GM18526 (cell line): ENCODE measurements around the gene ABCD1.

ENCODE experiments used
- POLR2A ChIP-seq: IDR thresholded peaks from 3 replicates; pipeline ENCODE4 v1.6.1; 2011; ENCODE audit not compliant: insufficient read length; ENCODE audit errors: extremely low read depth

Gene ABCD1

DNA sequence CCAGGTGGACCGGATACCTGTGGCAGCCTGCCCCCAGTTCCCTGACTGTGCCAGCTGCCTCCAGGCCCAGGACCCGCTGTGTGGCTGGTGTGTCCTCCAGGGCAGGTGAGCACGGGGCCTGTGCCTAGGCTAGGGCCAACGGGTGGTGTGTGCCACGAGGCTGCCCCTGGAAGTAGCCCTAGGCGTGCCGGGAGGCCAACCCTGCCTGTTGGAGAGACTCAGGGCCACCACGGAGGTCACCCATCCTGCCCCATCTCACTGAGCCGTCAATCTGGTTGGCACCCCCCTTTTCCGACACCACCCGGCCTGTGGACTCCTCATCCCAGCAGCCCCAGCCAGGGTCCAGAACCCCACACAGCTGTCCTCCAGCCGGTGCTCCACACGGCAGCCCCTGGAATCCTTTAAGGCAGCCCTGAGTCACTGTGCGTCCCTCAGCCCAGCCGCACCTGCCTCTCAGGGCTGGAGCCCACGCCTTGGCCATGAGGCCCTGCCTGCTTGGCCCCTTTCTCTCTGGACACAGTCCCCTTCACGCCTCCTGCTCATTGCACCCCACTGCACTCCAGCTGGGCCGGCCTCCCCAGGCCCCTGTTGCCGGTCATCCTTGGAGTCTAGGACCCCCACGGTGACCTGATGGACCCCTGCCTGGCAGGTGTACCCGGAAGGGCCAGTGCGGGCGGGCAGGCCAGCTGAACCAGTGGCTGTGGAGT lies 44.7 kb downstream of the ABCD1 start:
- no peak for TF ChIP-seq POLR2A

DNA sequence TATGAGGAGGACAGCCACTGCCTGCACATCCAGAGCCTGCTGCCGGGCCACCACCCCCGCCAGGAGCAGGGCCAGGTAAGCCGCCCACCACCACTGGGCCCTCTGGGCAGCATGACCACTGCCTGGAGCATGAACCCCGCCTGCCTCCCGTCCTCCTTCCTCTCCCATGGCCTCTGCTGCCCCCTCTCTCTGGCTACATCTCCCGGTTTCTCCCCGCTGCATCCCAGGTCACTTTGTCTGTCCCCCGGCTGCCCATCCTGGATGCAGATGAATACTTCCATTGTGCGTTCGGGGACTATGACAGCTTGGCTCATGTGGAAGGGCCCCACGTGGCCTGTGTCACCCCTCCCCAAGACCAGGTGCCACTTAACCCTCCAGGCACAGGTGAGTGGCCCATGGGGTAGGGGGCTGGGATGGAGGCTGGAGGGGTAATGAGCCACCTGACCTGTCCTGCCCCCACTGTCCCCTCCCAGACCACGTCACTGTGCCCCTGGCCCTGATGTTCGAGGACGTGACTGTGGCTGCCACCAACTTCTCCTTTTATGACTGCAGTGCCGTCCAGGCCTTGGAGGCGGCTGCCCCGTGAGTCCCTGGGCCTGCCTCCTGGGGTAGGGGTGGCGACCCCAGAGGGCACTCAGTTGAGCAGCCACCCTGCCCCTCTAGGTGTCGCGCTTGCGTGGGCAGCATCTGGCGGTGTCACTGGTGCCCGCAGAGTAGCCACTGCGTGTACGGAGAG lies 45.4 kb downstream of the ABCD1 start:
- no peak for TF ChIP-seq POLR2A

DNA sequence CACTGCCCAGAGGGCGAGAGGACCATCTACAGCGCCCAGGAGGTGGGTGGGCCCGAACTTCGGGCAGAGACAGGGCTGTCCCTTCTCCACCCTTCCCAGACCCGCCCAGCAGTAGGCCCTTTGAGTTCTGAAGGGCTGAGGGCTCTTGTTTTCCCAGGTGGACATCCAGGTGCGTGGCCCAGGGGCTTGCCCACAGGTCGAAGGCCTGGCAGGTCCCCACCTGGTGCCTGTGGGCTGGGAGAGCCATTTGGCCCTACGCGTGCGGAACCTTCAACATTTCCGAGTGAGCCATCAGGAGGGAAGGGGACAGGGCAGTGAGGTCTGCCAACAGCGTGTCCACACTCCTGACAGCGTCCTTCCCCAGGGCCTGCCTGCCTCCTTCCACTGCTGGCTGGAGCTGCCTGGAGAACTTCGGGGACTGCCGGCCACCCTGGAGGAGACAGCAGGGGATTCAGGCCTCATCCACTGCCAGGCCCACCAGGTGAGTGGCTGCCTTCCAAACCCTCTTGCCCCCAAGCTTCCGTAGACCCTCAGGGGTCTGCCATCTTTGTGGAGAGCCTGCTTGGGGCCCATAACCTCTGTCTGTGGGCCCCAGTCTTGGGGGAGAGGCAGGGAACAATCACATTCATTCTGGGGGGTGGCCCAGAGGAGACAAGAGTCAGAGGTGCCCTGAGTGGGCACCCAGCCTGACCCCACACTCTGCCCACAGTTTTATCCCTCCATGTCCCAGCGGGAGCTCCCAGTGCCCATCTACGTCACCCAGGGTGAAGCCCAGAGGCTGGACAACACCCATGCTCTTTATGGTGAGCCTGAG lies 46.2 kb downstream of the ABCD1 start:
- TF ChIP-seq POLR2A, result no peak

DNA sequence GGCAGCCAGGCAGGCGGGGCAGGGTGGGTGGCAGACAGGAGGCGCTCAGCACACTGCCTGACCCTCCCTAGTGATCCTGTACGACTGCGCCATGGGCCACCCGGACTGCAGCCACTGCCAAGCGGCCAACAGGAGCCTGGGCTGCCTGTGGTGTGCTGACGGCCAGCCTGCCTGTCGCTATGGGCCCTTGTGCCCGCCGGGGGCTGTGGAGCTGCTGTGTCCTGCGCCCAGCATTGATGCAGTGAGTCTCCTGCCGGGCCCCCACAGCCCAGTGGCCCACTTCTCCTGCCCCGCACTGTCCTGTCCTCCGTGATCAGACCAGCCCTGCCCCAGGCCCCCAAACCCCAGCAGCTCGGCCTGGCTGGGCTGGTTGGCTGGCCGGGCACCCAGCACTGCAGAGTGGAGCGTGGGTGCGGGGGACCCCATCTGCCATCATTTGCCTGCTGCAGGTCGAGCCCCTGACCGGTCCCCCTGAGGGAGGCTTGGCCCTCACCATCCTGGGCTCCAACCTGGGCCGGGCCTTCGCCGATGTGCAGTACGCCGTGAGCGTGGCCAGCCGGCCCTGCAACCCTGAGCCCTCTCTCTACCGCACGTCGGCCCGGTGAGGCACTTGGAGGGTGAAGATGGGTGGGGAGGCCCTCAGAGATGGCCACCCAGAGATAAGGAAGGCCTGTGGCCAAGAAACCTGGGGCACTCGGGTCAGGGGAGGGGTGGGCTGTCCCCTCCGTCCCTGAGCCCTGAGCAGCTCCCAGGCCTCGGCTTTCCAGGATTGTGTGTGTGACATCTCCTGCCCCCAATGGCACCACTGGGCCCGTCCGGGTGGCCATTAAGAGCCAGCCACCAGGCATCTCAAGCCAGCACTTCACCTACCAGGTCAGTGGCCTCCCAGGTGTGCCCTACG lies 47.0 kb downstream of the ABCD1 start:
- TF ChIP-seq POLR2A, result no peak

DNA sequence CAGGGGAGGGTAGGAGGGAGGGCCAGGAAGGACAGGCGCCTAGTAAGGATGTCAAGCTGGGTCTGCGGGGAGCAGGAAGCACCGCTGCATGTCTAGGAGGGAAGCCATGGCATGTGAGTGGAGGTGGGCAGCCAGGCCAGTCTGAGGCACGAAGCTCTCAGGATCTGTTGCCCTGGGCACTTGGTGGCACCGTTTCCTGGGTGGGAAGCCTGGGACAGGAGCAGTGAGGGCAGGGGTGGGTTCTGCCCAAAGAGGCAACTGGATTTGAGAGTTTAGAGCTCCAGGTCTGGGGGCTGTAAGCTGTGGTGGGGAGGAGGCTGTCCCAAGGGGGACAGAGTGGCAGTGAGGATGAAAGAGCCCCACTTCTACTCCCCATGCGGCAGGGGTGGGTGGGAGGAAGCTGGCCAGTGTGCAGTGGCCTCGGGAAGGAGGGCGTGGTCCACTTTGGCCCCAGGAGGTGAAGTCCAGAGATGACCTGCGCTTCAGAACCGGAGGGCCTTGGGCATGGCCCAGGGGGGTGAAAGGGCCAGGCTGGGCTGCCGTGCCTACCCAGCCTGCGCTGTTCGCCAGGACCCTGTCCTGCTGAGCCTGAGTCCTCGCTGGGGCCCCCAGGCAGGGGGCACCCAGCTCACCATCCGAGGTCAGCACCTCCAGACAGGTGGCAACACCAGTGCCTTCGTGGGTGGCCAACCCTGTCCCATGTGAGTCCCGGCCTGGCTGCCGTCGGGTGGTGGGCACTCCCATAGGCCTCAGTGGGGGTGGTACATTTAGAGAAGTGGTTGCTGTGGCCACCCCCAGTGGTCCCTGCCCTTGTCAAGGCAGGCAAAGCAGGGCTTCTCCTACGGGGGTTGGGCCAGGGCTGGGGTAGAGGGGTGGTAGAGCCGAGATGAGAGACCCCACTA lies 47.9 kb downstream of the ABCD1 start:
- no peak for TF ChIP-seq POLR2A

DNA sequence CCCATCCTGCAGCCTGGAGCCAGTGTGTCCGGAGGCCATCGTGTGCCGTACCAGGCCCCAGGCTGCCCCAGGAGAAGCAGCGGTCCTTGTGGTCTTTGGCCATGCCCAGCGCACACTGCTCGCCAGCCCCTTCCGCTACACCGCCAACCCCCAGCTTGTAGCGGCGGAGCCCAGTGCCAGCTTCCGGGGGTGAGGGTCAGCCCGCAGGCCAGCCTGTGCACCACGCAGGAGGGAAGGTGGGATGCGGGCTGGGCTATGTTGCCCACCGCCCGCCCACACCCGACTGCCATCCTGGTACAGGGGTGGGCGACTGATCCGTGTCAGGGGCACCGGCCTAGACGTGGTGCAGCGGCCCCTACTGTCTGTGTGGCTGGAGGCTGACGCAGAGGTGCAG lies 48.6 kb downstream of the ABCD1 start:
- no peak for TF ChIP-seq POLR2A

DNA sequence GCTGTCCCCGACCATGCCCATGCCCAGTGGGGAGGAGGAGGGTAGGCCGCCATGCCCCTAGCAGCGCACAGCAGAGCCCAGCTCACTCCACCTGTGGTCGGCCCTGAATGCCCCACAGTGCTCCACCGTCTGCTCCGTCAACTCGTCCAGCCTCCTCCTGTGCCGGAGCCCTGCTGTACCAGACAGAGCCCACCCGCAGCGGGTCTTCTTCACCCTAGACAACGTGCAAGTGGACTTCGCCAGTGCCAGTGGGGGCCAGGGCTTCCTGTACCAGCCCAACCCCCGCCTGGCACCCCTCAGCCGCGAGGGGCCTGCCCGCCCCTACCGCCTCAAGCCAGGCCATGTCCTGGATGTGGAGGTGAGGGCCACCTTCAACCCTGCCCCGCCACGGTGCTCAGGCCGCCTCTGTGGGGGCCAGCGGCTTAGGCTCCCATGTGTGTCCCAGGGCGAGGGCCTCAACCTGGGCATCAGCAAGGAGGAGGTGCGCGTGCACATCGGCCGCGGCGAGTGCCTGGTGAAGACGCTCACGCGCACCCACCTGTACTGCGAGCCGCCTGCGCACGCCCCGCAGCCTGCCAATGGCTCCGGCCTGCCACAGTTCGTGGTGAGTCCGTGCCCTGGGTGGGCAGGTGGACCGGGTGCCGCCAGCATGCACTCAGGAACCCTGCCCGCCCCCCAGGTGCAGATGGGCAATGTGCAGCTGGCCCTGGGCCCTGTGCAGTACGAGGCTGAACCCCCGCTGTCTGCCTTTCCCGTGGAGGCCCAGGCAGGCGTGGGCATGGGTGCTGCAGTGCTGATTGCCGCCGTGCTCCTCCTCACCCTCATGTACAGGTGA lies 49.3 kb downstream of the ABCD1 start:
- TF ChIP-seq POLR2A, result no peak

DNA sequence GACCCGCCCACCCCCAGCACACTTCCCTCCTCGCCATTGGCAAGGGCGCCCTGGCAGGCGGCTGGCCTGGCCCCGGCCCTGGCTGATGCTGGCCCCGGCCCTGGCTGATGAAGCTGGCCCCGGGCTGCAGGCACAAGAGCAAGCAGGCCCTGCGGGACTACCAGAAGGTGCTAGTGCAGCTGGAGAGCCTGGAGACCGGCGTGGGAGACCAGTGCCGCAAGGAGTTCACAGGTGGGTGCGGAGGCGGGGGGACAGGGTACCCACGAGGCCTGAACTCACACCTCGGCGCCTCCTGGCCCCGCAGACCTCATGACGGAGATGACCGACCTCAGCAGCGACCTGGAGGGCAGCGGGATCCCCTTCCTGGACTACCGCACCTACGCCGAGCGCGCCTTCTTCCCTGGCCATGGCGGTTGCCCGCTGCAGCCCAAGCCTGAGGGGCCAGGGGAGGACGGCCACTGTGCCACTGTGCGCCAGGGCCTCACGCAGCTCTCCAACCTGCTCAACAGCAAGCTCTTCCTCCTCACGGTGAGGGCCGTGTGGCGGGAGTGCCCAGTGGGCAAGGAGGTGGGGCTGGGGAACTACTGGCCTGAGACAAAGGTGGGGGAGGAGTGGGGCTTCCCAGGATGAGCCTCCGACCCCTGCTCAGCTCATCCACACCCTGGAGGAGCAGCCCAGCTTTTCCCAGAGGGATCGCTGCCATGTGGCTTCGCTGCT lies 50.1 kb downstream of the ABCD1 start:
- TF ChIP-seq POLR2A, result no peak

DNA sequence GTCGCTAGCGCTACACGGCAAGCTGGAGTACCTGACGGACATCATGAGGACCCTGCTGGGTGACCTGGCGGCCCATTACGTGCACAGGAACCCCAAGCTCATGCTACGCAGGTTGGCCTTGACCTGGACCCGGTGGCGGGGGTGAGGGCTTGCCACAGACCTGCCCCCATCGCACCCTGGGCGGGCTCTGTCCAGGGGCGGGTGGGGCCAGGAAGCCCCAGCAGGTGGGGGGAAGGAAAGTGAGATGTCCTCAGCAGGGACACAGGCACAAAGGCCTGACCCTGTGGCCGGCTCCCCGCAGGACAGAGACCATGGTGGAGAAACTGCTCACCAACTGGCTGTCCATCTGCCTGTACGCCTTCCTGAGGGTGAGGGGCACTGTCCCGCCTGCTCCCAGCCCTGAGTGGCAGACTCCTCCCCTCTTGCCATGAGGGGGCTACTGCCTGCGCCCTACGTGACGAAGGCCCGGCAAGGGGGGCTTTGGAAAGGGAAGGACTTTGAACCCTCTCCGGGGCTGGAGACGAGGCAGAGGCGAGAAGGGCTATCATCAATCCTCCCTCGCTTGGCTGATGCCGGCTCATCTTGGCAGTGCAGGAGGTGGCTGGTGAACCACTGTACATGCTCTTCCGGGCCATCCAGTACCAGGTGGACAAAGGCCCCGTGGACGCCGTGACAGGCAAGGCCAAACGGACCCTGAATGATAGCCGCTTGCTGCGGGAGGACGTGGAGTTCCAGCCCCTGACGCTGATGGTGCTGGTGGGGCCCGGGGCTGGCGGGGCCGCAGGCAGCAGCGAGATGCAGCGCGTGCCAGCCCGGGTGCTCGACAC lies 50.9 kb downstream of the ABCD1 start:
- no peak for TF ChIP-seq POLR2A

DNA sequence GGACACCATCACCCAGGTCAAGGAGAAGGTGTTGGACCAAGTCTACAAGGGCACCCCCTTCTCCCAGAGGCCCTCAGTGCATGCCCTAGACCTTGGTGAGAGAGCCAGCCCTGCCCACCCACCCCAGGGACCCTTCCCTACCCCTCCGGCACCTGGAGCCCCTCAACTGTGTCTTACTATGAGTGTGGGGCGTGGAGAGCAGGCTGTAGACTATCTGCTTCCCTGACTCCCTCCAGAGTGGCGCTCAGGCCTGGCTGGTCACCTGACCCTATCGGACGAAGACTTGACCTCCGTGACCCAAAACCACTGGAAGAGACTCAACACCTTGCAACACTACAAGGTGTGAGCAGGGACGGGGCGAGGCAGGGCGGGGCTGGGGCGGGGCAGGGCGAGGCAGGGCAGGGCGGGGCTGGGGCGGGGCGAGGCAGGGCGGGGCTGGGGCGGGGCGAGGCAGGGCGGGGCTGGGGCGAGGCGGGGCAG lies 51.5 kb downstream of the ABCD1 start:
- no peak for TF ChIP-seq POLR2A

DNA sequence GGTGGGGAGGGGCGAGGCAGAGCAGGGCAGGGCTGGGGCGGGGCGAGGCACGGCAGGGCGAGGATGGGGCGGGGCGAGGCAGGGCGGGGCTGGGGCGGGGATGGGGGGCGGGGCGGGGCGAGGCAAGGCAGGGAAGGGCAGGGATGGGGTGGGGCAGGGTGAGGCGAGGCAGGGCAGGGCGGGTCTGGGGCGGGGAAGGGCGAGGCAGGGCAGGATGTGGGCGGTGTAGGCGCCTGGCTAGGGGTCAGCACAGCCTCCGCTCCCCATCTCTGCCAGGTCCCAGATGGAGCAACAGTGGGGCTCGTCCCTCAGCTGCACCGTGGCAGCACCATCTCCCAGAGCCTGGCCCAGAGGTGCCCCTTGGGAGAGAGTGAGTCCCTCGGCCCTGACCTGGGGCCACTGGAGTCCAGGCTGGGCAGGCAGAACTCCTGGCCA lies 52.0 kb downstream of the ABCD1 start:
- no peak for TF ChIP-seq POLR2A
